ENCODE data around the gene PIP5K1B. TPM values are rescaled to one million over a fixed set of nuclear protein-coding genes. Genes with fewer than 3 reads are reported as not detected.

Gene PIP5K1B
- polyA plus RNA-seq, 1 donor (not counting 4 experiments of a cell fraction or from before 2014, with no cell fraction given), result not detected

DNA sequence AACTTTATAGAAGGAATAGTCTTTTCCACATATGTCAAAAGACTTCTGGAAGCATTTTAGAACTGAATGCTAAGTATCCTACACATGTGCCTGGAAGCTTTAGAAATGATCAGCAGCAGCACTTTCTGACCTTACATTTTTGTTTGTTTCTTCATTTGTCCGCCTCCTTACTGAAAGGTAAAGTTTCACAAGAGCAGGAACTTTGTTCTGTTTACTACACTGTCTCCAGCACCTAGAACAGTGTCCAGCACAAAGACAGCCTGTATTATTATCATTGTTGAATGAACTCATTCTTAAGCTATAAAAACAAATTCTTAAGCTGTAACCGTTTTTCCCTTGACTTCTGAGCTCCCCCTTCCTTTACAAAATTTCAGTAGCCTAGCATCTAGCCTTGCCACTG is 14.8 kb downstream of the PIP5K1B start:
- H3K27ac ChIP-seq (ENCODE audit: control insufficient read depth, insufficient read depth, low read length), result no peak overlapping the region
- no peaks in the 10 kb centered on the region for H3K79me2 ChIP-seq (ENCODE audit: control insufficient read depth, insufficient read depth, low read length)
- no peak overlapping the region for H3K9ac ChIP-seq (ENCODE audit: control insufficient read depth, extremely low read depth, insufficient read depth, low read length)
- peaks cover 3% of the 10 kb centered on the region for H3K27me3 ChIP-seq (ENCODE audit: control insufficient read depth, extremely low read depth, insufficient read depth, low read length)
- no peaks in the 10 kb centered on the region for H4K20me1 ChIP-seq (ENCODE audit: control insufficient read depth, extremely low read depth, insufficient read depth, low read length)
- TF ChIP-seq EZH2 (IDR thresholded peaks at IDR 0.05; ENCODE audit: low read length), result no peak
- no peak for TF ChIP-seq CTCF (optimal IDR thresholded peaks at IDR 0.05 in 1 of 3, IDR thresholded peaks at IDR 0.05 in 1 of 3, conservative IDR thresholded peaks at IDR 0.05 in 1 of 3; ENCODE audit: extremely low read depth in 1 of 3, insufficient read depth in 2 of 3, low read length in 3 of 3)
- DNase-seq (ENCODE audit: low read depth, low spot score) (no peak), FAIRE-seq (no peak)
- H3K4me1 ChIP-seq (ENCODE audit: control insufficient read depth, extremely low read depth, insufficient read depth, low read length), result no peaks in the 10 kb centered on the region
- H3K36me3 ChIP-seq (ENCODE audit: control insufficient read depth in 2 of 2, extremely low read depth in 1 of 2, insufficient read depth in 2 of 2, low read length in 2 of 2), result no peaks in the 10 kb centered on the region
- H3K9me1 ChIP-seq (ENCODE audit: control insufficient read depth, extremely low read depth, insufficient read depth, low read length), result no peaks in the 10 kb centered on the region
- dilution Hi-C loops (cut with MboI; ENCODE audit: extremely low pct_ligation_motif_present, low sequenced_read_pairs), result loop anchor here (10.0 kb wide), 1 partner anchor 275 kb away; no protein-coding TSS in a partner anchor
- H2AFZ ChIP-seq (ENCODE audit: control insufficient read depth, low read length), result no peak overlapping the region
- no peak overlapping the region for H3K4me3 ChIP-seq (ENCODE audit: control insufficient read depth in 2 of 3, extremely low read depth in 1 of 3, insufficient read depth in 2 of 3, low read depth in 1 of 3, low read length in 3 of 3)
- H3K4me2 ChIP-seq (ENCODE audit: control insufficient read depth, extremely low read depth, insufficient read depth, low read depth, low read length), result no peak overlapping the region
- no peaks in the 10 kb centered on the region for H3K9me3 ChIP-seq (ENCODE audit: control insufficient read depth, low read depth, low read length)

DNA sequence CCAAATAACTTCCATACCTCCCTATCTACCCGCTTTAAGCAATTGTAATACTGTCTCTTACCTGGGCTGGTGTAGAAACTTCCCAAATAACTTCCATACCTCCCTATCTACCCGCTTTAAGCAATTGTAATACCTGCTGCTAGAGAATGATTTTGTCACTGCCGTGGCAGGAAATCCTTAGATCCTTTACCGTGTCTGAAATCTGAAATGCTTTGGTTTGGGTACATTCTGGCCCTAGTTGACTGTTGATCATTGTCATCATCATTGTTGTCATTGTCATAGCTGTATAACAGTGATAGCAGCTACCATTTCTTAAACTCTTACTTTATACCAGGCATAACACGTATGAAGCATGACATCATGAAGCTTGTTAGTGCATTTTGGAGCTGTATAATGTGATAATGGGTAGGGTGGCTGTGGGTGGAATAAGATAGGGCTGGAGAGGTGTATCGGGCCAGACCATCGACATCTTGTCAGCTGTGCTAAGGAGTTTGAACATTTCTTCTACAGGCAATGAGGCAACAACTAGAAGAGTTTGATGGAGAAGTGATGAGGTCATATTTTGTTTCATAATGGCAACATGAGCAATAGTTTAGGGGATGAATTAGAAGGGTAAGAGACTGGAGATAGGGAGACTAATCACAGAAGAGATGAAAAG is 15.7 kb downstream of the PIP5K1B start:
- H3K9me3 ChIP-seq (ENCODE audit: control insufficient read depth, low read depth, low read length), result no peaks in the 10 kb centered on the region
- dilution Hi-C loops (cut with MboI; ENCODE audit: extremely low pct_ligation_motif_present, low sequenced_read_pairs), result no loop called here
- H2AFZ ChIP-seq (ENCODE audit: control insufficient read depth, low read length), result no peak overlapping the region
- FAIRE-seq (no peak), DNase-seq (ENCODE audit: low read depth, low spot score) (no peak)
- no peak for TF ChIP-seq CTCF (optimal IDR thresholded peaks at IDR 0.05 in 1 of 3, IDR thresholded peaks at IDR 0.05 in 1 of 3, conservative IDR thresholded peaks at IDR 0.05 in 1 of 3; ENCODE audit: extremely low read depth in 1 of 3, insufficient read depth in 2 of 3, low read length in 3 of 3)
- TF ChIP-seq EZH2 (IDR thresholded peaks at IDR 0.05; ENCODE audit: low read length), result no peak
- H3K79me2 ChIP-seq (ENCODE audit: control insufficient read depth, insufficient read depth, low read length), result no peaks in the 10 kb centered on the region
- H3K36me3 ChIP-seq (ENCODE audit: control insufficient read depth in 2 of 2, extremely low read depth in 1 of 2, insufficient read depth in 2 of 2, low read length in 2 of 2), result no peaks in the 10 kb centered on the region
- H4K20me1 ChIP-seq (ENCODE audit: control insufficient read depth, extremely low read depth, insufficient read depth, low read length), result no peaks in the 10 kb centered on the region
- H3K27me3 ChIP-seq (ENCODE audit: control insufficient read depth, extremely low read depth, insufficient read depth, low read length), result peaks cover 3% of the 10 kb centered on the region
- H3K9me1 ChIP-seq (ENCODE audit: control insufficient read depth, extremely low read depth, insufficient read depth, low read length), result no peaks in the 10 kb centered on the region
- H3K9ac ChIP-seq (ENCODE audit: control insufficient read depth, extremely low read depth, insufficient read depth, low read length), result no peak overlapping the region
- H3K27ac ChIP-seq (ENCODE audit: control insufficient read depth, insufficient read depth, low read length), result no peak overlapping the region
- no peak overlapping the region for H3K4me3 ChIP-seq (ENCODE audit: control insufficient read depth in 2 of 3, extremely low read depth in 1 of 3, insufficient read depth in 2 of 3, low read depth in 1 of 3, low read length in 3 of 3)
- no peaks in the 10 kb centered on the region for H3K4me1 ChIP-seq (ENCODE audit: control insufficient read depth, extremely low read depth, insufficient read depth, low read length)
- H3K4me2 ChIP-seq (ENCODE audit: control insufficient read depth, extremely low read depth, insufficient read depth, low read depth, low read length), result no peak overlapping the region
